Neural cell (in vitro differentiated cells): ENCODE measurements around the gene CLDN2. TPM values are rescaled to one million over a fixed set of nuclear protein-coding genes. Genes with fewer than 3 reads are reported as not detected.

ENCODE experiments used
- H2AFZ ChIP-seq: fragments of 200-600, 300-800 bp; sonication (generic), shearing (Covaris generic); 2 replicates; pipeline ENCODE4 v1.6.0; 2014; ENCODE audit warnings: low read depth, mild to moderate bottlenecking, antibody characterized with exemption, low read length, moderate library complexity
- H3F3A ChIP-seq: fragments of 200-600 bp; shearing (Covaris generic); 2 replicates; pipeline ENCODE4 v1.6.1; 2016; ENCODE audit warnings: mild to moderate bottlenecking, moderate library complexity, mixed read lengths, antibody characterized with exemption, low read length; ENCODE audit not compliant: insufficient read depth, poor library complexity, severe bottlenecking
- H3K27ac ChIP-seq: fragments of 200-600, 300-800 bp; sonication (generic), shearing (Covaris generic); 2 replicates; pipeline ENCODE4 v1.5.1; 2014; ENCODE audit warnings: mild to moderate bottlenecking, low read length, moderate library complexity
- H3K27me3 ChIP-seq: fragments of 300-800, 200-600 bp; sonication (generic), shearing (Covaris generic); 2 replicates; pipeline ENCODE4 v1.6.0; 2014; ENCODE audit warnings: mild to moderate bottlenecking, low read depth, low read length, moderate library complexity; ENCODE audit not compliant: insufficient read depth
- H3K36me3 ChIP-seq: fragments of 300-800, 200-600 bp; sonication (generic), shearing (Covaris generic); 2 replicates; pipeline ENCODE4 v1.5.1; 2014; ENCODE audit warnings: mild to moderate bottlenecking, antibody characterized with exemption, low read length, moderate library complexity; ENCODE audit not compliant: insufficient read depth
- H3K4me2 ChIP-seq: fragments of 300-800, 200-600 bp; sonication (generic), shearing (Covaris generic); 2 replicates; pipeline ENCODE4 v1.6.0; 2014; ENCODE audit warnings: mild to moderate bottlenecking, low read length
- H3K4me3 ChIP-seq: fragments of 300-800, 200-600 bp; sonication (generic), shearing (Covaris generic); 2 replicates; pipeline ENCODE4 v1.5.1; 2014; ENCODE audit warnings: mild to moderate bottlenecking, low read length, moderate library complexity
- H3K79me2 ChIP-seq: fragments of 200-600 bp; shearing (Covaris generic); replicated peaks from 2 replicates; pipeline ENCODE4 v1.6.0; 2014; ENCODE audit warnings: mild to moderate bottlenecking, low read length, moderate library complexity; ENCODE audit not compliant: insufficient read depth
- H3K9ac ChIP-seq: fragments of 300-800, 200-600 bp; sonication (generic), shearing (Covaris generic); 2 replicates; pipeline ENCODE4 v1.6.1; 2016; ENCODE audit warnings: mild to moderate bottlenecking, low read length, mixed read lengths
- H3K9me2 ChIP-seq: fragments of 200-600 bp; shearing (Covaris generic); 2 replicates; pipeline ENCODE4 v1.6.1; 2016; ENCODE audit warnings: mild to moderate bottlenecking, low read length, mixed read lengths; ENCODE audit not compliant: insufficient read depth
- H3K9me3 ChIP-seq: fragments of 200-600, 300-800 bp; sonication (generic), shearing (Covaris generic); 2 replicates; pipeline ENCODE4 v1.6.1; 2016; ENCODE audit warnings: mild to moderate bottlenecking, mixed run types, low read length, moderate library complexity, mixed read lengths
- H4K20me1 ChIP-seq: fragments of 200-600 bp; shearing (Covaris generic); 2 replicates; pipeline ENCODE4 v1.6.1; 2016; ENCODE audit warnings: mild to moderate bottlenecking, mixed run types; ENCODE audit not compliant: insufficient read depth
- CTCF ChIP-seq: fragments of 450-650 bp; IDR thresholded peaks from 2 replicates; pipeline ENCODE4 v1.5.1; 2014; ENCODE audit warnings: antibody characterized with exemption, mild to moderate bottlenecking, moderate library complexity; ENCODE audit not compliant: poor library complexity, severe bottlenecking
- EP300 ChIP-seq: fragments of 450-650 bp; conservative IDR thresholded peaks from 2 replicates; pipeline ENCODE4 v1.6.1; 2014; ENCODE audit warnings: antibody characterized with exemption, mild to moderate bottlenecking, moderate library complexity; ENCODE audit not compliant: poor library complexity, severe bottlenecking
- EZH2 ChIP-seq: fragments of 200-600, 300-800 bp; shearing (Covaris generic), sonication (generic); IDR thresholded peaks from 2 replicates; pipeline ENCODE4 v1.6.1; 2014; ENCODE audit warnings: antibody characterized with exemption, low read length, borderline replicate concordance, mild to moderate bottlenecking; ENCODE audit not compliant: insufficient read depth, poor library complexity, severe bottlenecking
- MXI1 ChIP-seq: fragments of 450-650 bp; conservative IDR thresholded peaks from 2 replicates; pipeline ENCODE4 v1.6.1; 2014; ENCODE audit warnings: antibody characterized with exemption, mild to moderate bottlenecking; ENCODE audit not compliant: poor library complexity, severe bottlenecking
- POLR2AphosphoS5 ChIP-seq: IDR thresholded peaks from 2 replicates; pipeline ENCODE4 v1.6.1; 2012
- RAD21 ChIP-seq: fragments of 450-650 bp; conservative IDR thresholded peaks from 2 replicates; pipeline ENCODE4 v1.6.1; 2014; ENCODE audit warnings: antibody characterized with exemption, mild to moderate bottlenecking, moderate library complexity
- REST ChIP-seq: IDR thresholded peaks from 2 replicates; pipeline ENCODE4 v1.6.1; 2012; ENCODE audit warnings: borderline replicate concordance
- SMC3 ChIP-seq: fragments of 450-650 bp; conservative IDR thresholded peaks from 2 replicates; pipeline ENCODE4 v1.6.1; 2014; ENCODE audit warnings: antibody characterized with exemption, mild to moderate bottlenecking, moderate library complexity; ENCODE audit not compliant: poor library complexity
- TAF1 ChIP-seq: IDR thresholded peaks from 2 replicates; pipeline ENCODE4 v1.6.1; 2012; ENCODE audit warnings: low read depth
- polyA plus RNA-seq: library from polyadenylated mRNA; depleted of rRNA; stranded (reverse); fragments of >200 nt; gene quantifications from 2 replicates; pipeline ENCODE4 v1.2.3, GENCODE V29; 2014

CLDN2 gene
- polyA plus RNA-seq, 1 donor from 2014 or later: not detected

GRCh38 chrX:106949366-106949765, 29.2 kb downstream of the CLDN2 start:
- no peak overlapping the region for H3K4me2 ChIP-seq
- no peaks in the 10 kb centered on the region for H3K27me3 ChIP-seq
- H3K9me2 ChIP-seq: no peaks in the 10 kb centered on the region
- no peak for TF ChIP-seq RAD21
- no peak for TF ChIP-seq REST
- no peaks in the 10 kb centered on the region for H3K79me2 ChIP-seq
- H3K4me3 ChIP-seq: no peak overlapping the region
- no peaks in the 10 kb centered on the region for H4K20me1 ChIP-seq
- no peaks in the 10 kb centered on the region for H3K9me3 ChIP-seq
- H3F3A ChIP-seq: no peaks in the 10 kb centered on the region
- H3K27ac ChIP-seq: no peak overlapping the region
- H2AFZ ChIP-seq: no peak overlapping the region
- H3K9ac ChIP-seq: no peak overlapping the region
- H3K36me3 ChIP-seq: no peaks in the 10 kb centered on the region

GRCh38 chrX:106950381-106950780, 30.2 kb downstream of the CLDN2 start:
- no peaks in the 10 kb centered on the region for H3K36me3 ChIP-seq
- TF ChIP-seq REST: no peak
- no peak for TF ChIP-seq EP300
- no peak for TF ChIP-seq SMC3
- no peak for TF ChIP-seq POLR2AphosphoS5
- no peak for TF ChIP-seq CTCF
- no peak for TF ChIP-seq RAD21
- TF ChIP-seq EZH2: no peak
- no peak for TF ChIP-seq MXI1
- no peak for TF ChIP-seq TAF1
- H2AFZ ChIP-seq: no peak overlapping the region

More at GRCh38 chrX:106950381-106950780, 30.2 kb downstream of the CLDN2 start:
- H3K9ac ChIP-seq: no peak overlapping the region
- no peak overlapping the region for H3K4me2 ChIP-seq
- no peaks in the 10 kb centered on the region for H3K27me3 ChIP-seq
- no peak overlapping the region for H3K4me3 ChIP-seq
- no peak overlapping the region for H3K27ac ChIP-seq
- H3K9me2 ChIP-seq: no peaks in the 10 kb centered on the region
- H3K9me3 ChIP-seq: no peaks in the 10 kb centered on the region
- H3F3A ChIP-seq: no peaks in the 10 kb centered on the region
- no peaks in the 10 kb centered on the region for H4K20me1 ChIP-seq
- H3K79me2 ChIP-seq: no peaks in the 10 kb centered on the region
